Heart right ventricle (tissue), 16 donors: ENCODE results near the gene TIE1. TPM values are rescaled to one million over a fixed set of nuclear protein-coding genes. Genes with fewer than 3 reads are reported as not detected.

Experiments used
- ATAC-seq, 8 donors: fragments of 200-7000 bp; cut with Tn5 transposase; one replicate each; pipeline ENCODE4 v1.9.1; 2020; ENCODE audit warnings: mild to moderate bottlenecking in 8 of 8, moderate library complexity in 8 of 8, moderate number of reproducible peaks in 1 of 8
- DNase-seq, 2 donors: peaks; one replicate each; pipeline ENCODE4 v3.0.0-alpha.2; 2020
- H3K27ac ChIP-seq, 10 donors: fragments of 200-600 bp; sonication (generic) in 2 of 10; one replicate each; pipeline versions ENCODE4 v1.5.0 to v1.8.0; 2020 to 2022; ENCODE audit warnings: mild to moderate bottlenecking in 3 of 10
- H3K27me3 ChIP-seq, 7 donors: fragments of 200-600 bp; one replicate each; pipeline ENCODE4 v1.8.0; 2021 to 2022; ENCODE audit warnings: mild to moderate bottlenecking in 2 of 7
- H3K36me3 ChIP-seq, 9 donors: fragments of 200-600 bp; sonication (generic) in 1 of 9; one replicate each; pipeline versions ENCODE4 v1.5.0 to v1.8.0; 2020 to 2022; ENCODE audit warnings: mild to moderate bottlenecking in 2 of 9
- H3K4me1 ChIP-seq, 9 donors: fragments of 200-600 bp; sonication (generic) in 1 of 9; one replicate each; pipeline versions ENCODE4 v1.5.0 to v1.8.0; 2020 to 2022; ENCODE audit warnings: mild to moderate bottlenecking in 4 of 9
- H3K4me3 ChIP-seq, 10 donors: fragments of 200-600 bp; sonication (generic) in 2 of 10; one replicate each; pipeline versions ENCODE4 v1.5.0 to v1.8.0; 2020 to 2022; ENCODE audit warnings: mild to moderate bottlenecking in 7 of 10, moderate library complexity in 2 of 10
- H3K9me3 ChIP-seq, 11 donors: fragments of 200-600 bp in 10 of 11; sonication (generic) in 2 of 11; one replicate each; pipeline versions ENCODE4 v1.5.0 to v1.8.0; 2013 to 2022; ENCODE audit warnings: mild to moderate bottlenecking in 2 of 11, control low read depth in 1 of 11, moderate library complexity in 1 of 11
- WGBS, 2 donors: extraction: QIAGEN DNeasy Blood & Tissue Kit; methylation state at CpG; one replicate each; pipeline ENCODE4 v1.1.7; 2013; ENCODE audit warnings: inconsistent platforms in 1 of 2; 5-methylcytosine and 5-hydroxymethylcytosine counted together
- intact Hi-C, 10 donors: fragments of 100-400 bp; cut with DNase I; formaldehyde crosslinking; loops; one replicate each; pipeline versions ENCODE4 v1.11.1 to v1.14.2; 2022
- polyA plus RNA-seq, 2 donors: library from polyadenylated mRNA; stranded (reverse); fragments of 200-250 nt; gene quantifications; one replicate each; pipeline ENCODE4 v1.2.3, GENCODE V29; 2013
- total RNA-seq, 10 donors: library from RNA; stranded (reverse); fragmentation: NEBNext Ultra II Directional in 3 of 10; extraction: Animal tissue kit (Norgen Biotek cat#: 25700) in 3 of 10; gene quantifications; one replicate each; pipeline versions ENCODE4 v1.2.1 to v1.2.4, GENCODE V29; 2021 to 2023
- TF ChIP-seq, protein P1 (sequence below), 9 donors: fragments of 200-600 bp; sonication (generic) in 2 of 9; IDR thresholded peaks; one replicate each; pipeline versions ENCODE4 v1.5.0 to v1.8.0; 2021 to 2022; ENCODE audit warnings: antibody characterized with exemption in 9 of 9, mild to moderate bottlenecking in 5 of 9, moderate library complexity in 1 of 9
- donor health status: Arrhythmogenic right ventricular cardiomyopathy.
- donor health status: ischemic (EF 13 %, LVEDD 7.1; RV severe dilation, severe dysfunction).
- donor health status: healthy with polysubstance abuse.
- donor health status: DM: no; HTN: yes; CAD: no.
- donor health status: DM: no; HTN: no; CAD: no.
- donor health status: ischemic (EF 25% LVEDD 6.9; RV normal size, moderate dysfunction).
- donor health status: ischemic (EF 25% LVEDD 5.7; RV mildly dilated, moderate dysfunction).
- donor health status: healthy.
- donor health status: DM: yes; HTN: yes; CAD: no.
- donor health status: Ischemic cardiomyopathy.
- donor health status: ischemic (EF 35%, LVEDD 5.7; RV mildly dilated, moderate dysfunction).
- donor health status: nonischemic (EF 11% LVEDD 7.7; RV severe dilation, severe dysfunction).
- donor health status: DM: yes; HTN: yes; CAD: no.
- donor health status: PGD.
- donor health status: ischemic (EF 29% LVEDD 5.4; RV normal size, mild dysfunction).
- donor health status: nonischemic (EF 23%, LVEDD 6.1; RV moderate dilation, normal function).

TIE1 gene
- total and polyA plus RNA-seq, 12 donors: 19.9 to 55.8 (median 32.0) TPM

DNA sequence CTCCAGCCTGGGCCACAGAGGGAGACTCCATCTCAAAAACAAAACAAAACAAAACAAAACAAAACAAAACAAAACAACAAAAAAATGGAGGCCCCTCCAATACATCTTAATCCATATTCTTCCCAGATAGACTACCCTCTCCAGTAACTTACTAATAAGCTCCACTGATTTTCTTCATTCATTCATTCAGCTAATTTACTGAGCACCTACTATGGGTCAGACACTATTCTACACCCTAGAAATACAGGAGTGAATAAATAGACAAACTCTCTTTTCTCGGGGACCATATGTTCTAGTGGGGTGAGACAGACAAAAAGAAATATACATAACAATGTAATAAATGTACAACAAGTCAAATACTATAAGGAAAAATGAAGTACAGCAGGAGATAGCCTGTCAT, 50.2 kb downstream of the TIE1 start:
- TF ChIP-seq, protein P1, sequence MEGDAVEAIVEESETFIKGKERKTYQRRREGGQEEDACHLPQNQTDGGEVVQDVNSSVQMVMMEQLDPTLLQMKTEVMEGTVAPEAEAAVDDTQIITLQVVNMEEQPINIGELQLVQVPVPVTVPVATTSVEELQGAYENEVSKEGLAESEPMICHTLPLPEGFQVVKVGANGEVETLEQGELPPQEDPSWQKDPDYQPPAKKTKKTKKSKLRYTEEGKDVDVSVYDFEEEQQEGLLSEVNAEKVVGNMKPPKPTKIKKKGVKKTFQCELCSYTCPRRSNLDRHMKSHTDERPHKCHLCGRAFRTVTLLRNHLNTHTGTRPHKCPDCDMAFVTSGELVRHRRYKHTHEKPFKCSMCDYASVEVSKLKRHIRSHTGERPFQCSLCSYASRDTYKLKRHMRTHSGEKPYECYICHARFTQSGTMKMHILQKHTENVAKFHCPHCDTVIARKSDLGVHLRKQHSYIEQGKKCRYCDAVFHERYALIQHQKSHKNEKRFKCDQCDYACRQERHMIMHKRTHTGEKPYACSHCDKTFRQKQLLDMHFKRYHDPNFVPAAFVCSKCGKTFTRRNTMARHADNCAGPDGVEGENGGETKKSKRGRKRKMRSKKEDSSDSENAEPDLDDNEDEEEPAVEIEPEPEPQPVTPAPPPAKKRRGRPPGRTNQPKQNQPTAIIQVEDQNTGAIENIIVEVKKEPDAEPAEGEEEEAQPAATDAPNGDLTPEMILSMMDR (IDR thresholded peaks at IDR 0.05): no peak
- 97 to 100% methylated on average over 1 of the region's 1 CpG for WGBS, 2 donors
- ATAC-seq (no peak), DNase-seq (no peak)
- intact Hi-C loops: no loop called here
- H3K27ac ChIP-seq: peak overlapping the region in 1 of 10 donors; percentile 91
- no peak overlapping the region for H3K4me3 ChIP-seq
- no peaks in the 10 kb centered on the region for H3K36me3 ChIP-seq
- H3K27me3 ChIP-seq: no peaks in the 10 kb centered on the region
- H3K9me3 ChIP-seq: no peaks in the 10 kb centered on the region
- H3K4me1 ChIP-seq: peaks cover 0 to 38% (median 11%) of the 10 kb centered on the region in 9 donors

DNA sequence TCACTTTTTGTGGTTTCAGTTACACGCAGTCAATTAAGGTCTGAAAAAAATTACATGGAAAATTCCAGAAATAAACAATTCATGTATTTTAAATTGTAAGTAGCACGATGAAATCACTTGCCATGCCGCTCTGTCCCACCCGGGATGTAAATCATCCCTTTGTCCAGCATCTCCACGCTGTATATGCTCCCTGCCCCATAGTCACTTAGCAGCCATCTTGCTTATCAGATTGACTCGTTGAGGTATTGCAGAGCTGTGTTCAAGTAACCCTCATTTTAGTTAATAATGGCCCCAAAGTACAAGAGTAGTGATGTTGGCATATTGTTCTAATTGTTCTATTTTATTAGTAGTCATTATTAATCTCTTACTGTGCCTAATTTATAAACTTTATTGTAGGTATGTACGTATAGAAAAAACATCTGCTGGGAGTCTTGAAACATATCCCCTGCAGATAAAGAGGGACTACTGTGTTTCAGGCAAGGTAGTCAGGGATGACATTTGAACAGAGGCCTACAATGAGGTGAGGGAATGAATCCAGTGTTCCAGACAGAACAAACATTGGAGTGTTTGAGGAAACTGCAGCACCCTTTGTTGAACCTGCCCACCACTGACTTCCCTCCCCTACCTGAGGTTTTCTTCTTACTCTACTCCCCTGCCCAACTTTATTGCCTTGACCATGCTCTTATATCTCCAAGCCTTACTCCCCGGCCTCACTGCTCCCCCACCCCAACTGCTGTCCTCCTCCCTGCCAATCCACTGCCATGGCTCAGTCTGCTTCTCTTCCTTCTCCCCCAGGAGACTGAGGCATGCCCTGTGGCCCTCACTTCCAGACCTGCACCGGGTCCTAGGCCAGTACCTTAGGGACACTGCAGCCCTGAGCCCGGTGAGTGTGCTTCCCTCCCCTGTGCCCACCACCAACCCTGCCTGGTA, 50.9 kb downstream of the TIE1 start:
- no peaks in the 10 kb centered on the region for H3K9me3 ChIP-seq
- intact Hi-C loops: no loop called here
- peaks cover 0 to 31% (median 8%) of the 10 kb centered on the region in 9 donors for H3K4me1 ChIP-seq
- no peak overlapping the region for H3K27ac ChIP-seq
- DNase-seq: no peak
- no peak overlapping the region for H3K4me3 ChIP-seq
- TF ChIP-seq, protein P1 (IDR thresholded peaks at IDR 0.05): no peak
- ATAC-seq: no peak
- no peaks in the 10 kb centered on the region for H3K27me3 ChIP-seq
- no peaks in the 10 kb centered on the region for H3K36me3 ChIP-seq
- 89 to 90% methylated on average over 10 of the region's 10 CpGs for WGBS, 2 donors

DNA sequence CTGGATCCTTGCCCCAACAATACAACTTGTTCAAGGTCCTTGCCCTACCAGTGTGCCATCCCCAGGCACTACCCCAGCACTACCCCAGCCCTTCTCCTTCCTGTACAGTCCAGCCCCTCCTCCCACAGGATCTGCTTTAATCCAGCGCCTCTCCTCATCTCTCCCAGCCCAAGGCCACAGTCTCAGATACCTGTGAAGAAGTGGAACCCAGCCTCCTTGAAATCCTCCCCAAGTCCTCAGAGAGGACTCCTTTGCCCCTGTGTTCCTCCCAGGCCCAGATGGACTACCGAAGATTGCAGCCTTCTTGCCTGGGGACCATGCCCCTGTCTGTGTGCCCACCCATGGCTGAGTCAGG, 51.5 kb downstream of the TIE1 start:
- DNase-seq (no peak), ATAC-seq (no peak)
- H3K36me3 ChIP-seq: no peaks in the 10 kb centered on the region
- no peaks in the 10 kb centered on the region for H3K9me3 ChIP-seq
- no peak overlapping the region for H3K27ac ChIP-seq
- TF ChIP-seq, protein P1 (IDR thresholded peaks at IDR 0.05): no peak
- peaks cover 0 to 27% (median 8%) of the 10 kb centered on the region in 9 donors for H3K4me1 ChIP-seq
- WGBS, 2 donors: 95 to 100% methylated on average over 2 of the region's 2 CpGs
- intact Hi-C loops: no loop called here
- H3K27me3 ChIP-seq: no peaks in the 10 kb centered on the region
- no peak overlapping the region for H3K4me3 ChIP-seq

DNA sequence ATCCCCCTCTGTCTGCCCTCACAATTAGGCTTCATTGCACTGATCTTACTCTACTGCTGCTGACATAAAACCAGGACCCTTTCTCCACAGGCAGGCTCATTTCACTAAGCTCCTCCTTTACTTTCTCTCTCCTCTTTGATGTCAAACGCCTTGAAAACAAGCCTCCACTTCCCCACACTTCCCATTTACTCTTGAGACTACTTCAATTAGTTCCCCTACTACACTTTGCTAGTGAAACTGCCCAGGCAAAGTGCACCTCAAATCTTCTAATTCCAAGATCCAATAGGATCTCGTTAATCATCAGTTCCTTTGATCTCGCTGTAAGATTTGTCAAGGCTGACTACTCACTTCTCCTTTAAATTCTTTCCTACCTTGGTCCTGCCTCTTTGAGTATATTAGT, 52.1 kb downstream of the TIE1 start:
- DNase-seq (no peak), ATAC-seq (no peak)
- H3K4me3 ChIP-seq: no peak overlapping the region
- 68 to 79% methylated on average over 3 of the region's 3 CpGs for WGBS, 2 donors
- H3K27ac ChIP-seq: no peak overlapping the region
- no peaks in the 10 kb centered on the region for H3K27me3 ChIP-seq
- intact Hi-C loops: no loop called here
- H3K9me3 ChIP-seq: no peaks in the 10 kb centered on the region
- no peaks in the 10 kb centered on the region for H3K36me3 ChIP-seq
- TF ChIP-seq, protein P1 (IDR thresholded peaks at IDR 0.05): no peak
- H3K4me1 ChIP-seq: peaks cover 0 to 28% (median 11%) of the 10 kb centered on the region in 9 donors
